COLO668 (cell line): ENCODE data around the gene TBC1D22A.

Experiments used
- DNase-seq: peaks from one replicate; lab custom pipeline; 2025; ENCODE audit not compliant: unreplicated experiment; lab: John Stamatoyannopoulos, UW

The TBC1D22A gene

GRCh38 chr22:46762238-46763050, at the start of gene TBC1D22A:
Gene TBC1D22A (plus strand): TSS chr22:46762650. CDS start chr22:46762787, 137 bp downstream.
- peak; percentile 97 for DNase-seq

GRCh38 chr22:46714550-46714949, 47.9 kb upstream of the TBC1D22A start:
- DNase-seq, result no peak

- DNase-seq, result no peak
Observed at GRCh38 chr22:46719921-46720320, 42.5 kb upstream of the TBC1D22A start.

GRCh38 chr22:46721501-46722085, 40.9 kb upstream of the TBC1D22A start:
- no peak for DNase-seq

GRCh38 chr22:46723882-46724281, 38.6 kb upstream of the TBC1D22A start:
- DNase-seq, result no peak

GRCh38 chr22:46725096-46725495, 37.4 kb upstream of the TBC1D22A start:
- DNase-seq, result no peak

GRCh38 chr22:46726066-46726985, 36.1 kb upstream of the TBC1D22A start:
- DNase-seq, result peak; percentile 89

- DNase-seq, result no peak
Observed at GRCh38 chr22:46726986-46727317, 35.5 kb upstream of the TBC1D22A start.

- peak; percentile 72 for DNase-seq
Observed at GRCh38 chr22:46727813-46728364, 34.6 kb upstream of the TBC1D22A start.

- DNase-seq, result peak; percentile 22
Observed at GRCh38 chr22:46728470-46728869, 34.0 kb upstream of the TBC1D22A start.

GRCh38 chr22:46730568-46731245, 31.7 kb upstream of the TBC1D22A start:
- no peak for DNase-seq

GRCh38 chr22:46731246-46732040, 31.0 kb upstream of the TBC1D22A start:
- peak; percentile 83 for DNase-seq

GRCh38 chr22:46732041-46732379, 30.4 kb upstream of the TBC1D22A start:
- DNase-seq, result no peak

- no peak for DNase-seq
Observed at GRCh38 chr22:46732513-46732912, 29.9 kb upstream of the TBC1D22A start.

GRCh38 chr22:46734213-46734722, 28.2 kb upstream of the TBC1D22A start:
- peak; percentile 46 for DNase-seq

GRCh38 chr22:46734830-46735453, 27.5 kb upstream of the TBC1D22A start:
- peak; percentile 59 for DNase-seq

- peak; percentile 68 for DNase-seq
Observed at GRCh38 chr22:46735747-46736608, 26.5 kb upstream of the TBC1D22A start.

GRCh38 chr22:46736705-46737104, 25.7 kb upstream of the TBC1D22A start:
- DNase-seq, result no peak
